K562 (cell line): ENCODE measurements around the gene CELA3B. TPM values are rescaled to one million over a fixed set of nuclear protein-coding genes. Genes with fewer than 3 reads are reported as not detected.

Source experiments
- ATF7 ChIP-seq: fragments of 450-650 bp; IDR thresholded peaks from 2 replicates; pipeline ENCODE4 v1.7.1; 2014; ENCODE audit warnings: mild to moderate bottlenecking, moderate library complexity
- ELF1 ChIP-seq: fragments of 200-800 bp; sonication (Bioruptor generic); IDR thresholded peaks from 2 replicates; pipeline ENCODE4 v1.6.1; 2016; ENCODE audit warnings: missing genetic modification characterization, missing compliant biosample characterization
- HOMEZ ChIP-seq: fragments of 250-450 bp; sonication (Bioruptor Pico); IDR thresholded peaks from 2 replicates; pipeline ENCODE4 v1.4.0; 2020; ENCODE audit warnings: mild to moderate bottlenecking, moderate library complexity
- NFATC3 ChIP-seq: fragments of 450-650 bp; IDR thresholded peaks from 2 replicates; pipeline ENCODE4 v1.6.1; 2017; ENCODE audit warnings: mild to moderate bottlenecking
- PPARD ChIP-seq: fragments of 250-450 bp; sonication (Bioruptor Pico); IDR thresholded peaks from 2 replicates; pipeline ENCODE4 v1.8.0; 2022; ENCODE audit warnings: inconsistent platforms, mild to moderate bottlenecking, moderate library complexity
- SETDB1 ChIP-seq: IDR thresholded peaks from one replicate; pipeline ENCODE4 v1.6.1; 2012; ENCODE audit warnings: low read length, control low read depth, inconsistent platforms
- SMARCA5 ChIP-seq: fragments of 450-650 bp; IDR thresholded peaks from 2 replicates; pipeline ENCODE4 v1.6.1; 2016
- TBL1XR1 ChIP-seq, 2 experiments: IDR thresholded peaks; 2 replicates each; pipeline ENCODE4 v1.6.1; 2012; ENCODE audit warnings: improper control_type of control experiment in 2 of 2, low read length in 2 of 2, mild to moderate bottlenecking in 1 of 2
- THRAP3 ChIP-seq: fragments of 450-650 bp; IDR thresholded peaks from 2 replicates; pipeline ENCODE4 v1.6.1; 2016; ENCODE audit warnings: mild to moderate bottlenecking, inconsistent platforms, borderline replicate concordance
- ZBTB17 ChIP-seq: fragments of 450-650 bp; formaldehyde crosslinking; IDR thresholded peaks from 2 replicates; pipeline ENCODE4 v1.4.0; 2020; ENCODE audit warnings: mild to moderate bottlenecking
- ZNF668 ChIP-seq: fragments of 250-450 bp; sonication (Bioruptor Pico); IDR thresholded peaks from 2 replicates; pipeline ENCODE4 v1.8.0; 2022; ENCODE audit warnings: mild to moderate bottlenecking, inconsistent platforms
- ZNF717 ChIP-seq: fragments of 250-450 bp; sonication (Bioruptor Pico); IDR thresholded peaks from 2 replicates; pipeline ENCODE4 v1.5.0; 2021
- polyA plus RNA-seq, 8 experiments: library from polyadenylated mRNA; depleted of rRNA in 4 of 8; stranded (reverse) in 5 of 8; unstranded in 3 of 8; fragments of >200 nt; fragmentation: Nextera tagmentation in 2 of 8; fragmentation: Illumina TruSeq in 1 of 8; extraction: Ambion mirVana in 2 of 8; extraction: Trizol in 1 of 8; gene quantifications; 2 replicates each; pipeline versions ENCODE4 v1.2.1 to v1.2.3, GENCODE V29; 2011 to 2014; ENCODE audit warnings: inconsistent platforms in 1 of 8, missing spikeins in 1 of 8
- total RNA-seq, 7 experiments: library from RNA; depleted of rRNA in 6 of 7; stranded (reverse); fragments of >200 nt in 6 of 7; fragmentation: Illumina TruSeq in 2 of 7; extraction: Trizol in 2 of 7; gene quantifications; 2 replicates each; pipeline versions ENCODE4 v1.2.1 to v1.2.3, GENCODE V29; 2011 to 2021; ENCODE audit warnings: low replicate concordance in 1 of 7
- TF ChIP-seq, protein P1 (sequence below): sonication (generic); formaldehyde crosslinking; IDR thresholded peaks from 2 replicates; pipeline ENCODE4 v1.9.0; 2022; ENCODE audit warnings: mild to moderate bottlenecking, missing genetic modification reagents
- TF ChIP-seq, protein P2 (sequence below): conservative IDR thresholded peaks from 2 replicates; pipeline ENCODE4 v1.6.1; 2011; ENCODE audit warnings: low read depth, mild to moderate bottlenecking, low read length; ENCODE audit not compliant: control insufficient read depth

The CELA3B gene
- total and polyA plus RNA-seq, 9 of the 15 experiments (the other 6 are each of a cell fraction or from before 2014, with no cell fraction given): 3.1 TPM; not detected in 8

- TF ChIP-seq NFATC3: no peak
- TF ChIP-seq, protein P1, sequence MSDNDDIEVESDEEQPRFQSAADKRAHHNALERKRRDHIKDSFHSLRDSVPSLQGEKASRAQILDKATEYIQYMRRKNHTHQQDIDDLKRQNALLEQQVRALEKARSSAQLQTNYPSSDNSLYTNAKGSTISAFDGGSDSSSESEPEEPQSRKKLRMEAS (CRISPR knock-in tag): 0 out of 2 replicates have a peak, but pooled peaks have one; percentile 30
- peak; percentile 82 for TF ChIP-seq ELF1
- TF ChIP-seq, protein P2, sequence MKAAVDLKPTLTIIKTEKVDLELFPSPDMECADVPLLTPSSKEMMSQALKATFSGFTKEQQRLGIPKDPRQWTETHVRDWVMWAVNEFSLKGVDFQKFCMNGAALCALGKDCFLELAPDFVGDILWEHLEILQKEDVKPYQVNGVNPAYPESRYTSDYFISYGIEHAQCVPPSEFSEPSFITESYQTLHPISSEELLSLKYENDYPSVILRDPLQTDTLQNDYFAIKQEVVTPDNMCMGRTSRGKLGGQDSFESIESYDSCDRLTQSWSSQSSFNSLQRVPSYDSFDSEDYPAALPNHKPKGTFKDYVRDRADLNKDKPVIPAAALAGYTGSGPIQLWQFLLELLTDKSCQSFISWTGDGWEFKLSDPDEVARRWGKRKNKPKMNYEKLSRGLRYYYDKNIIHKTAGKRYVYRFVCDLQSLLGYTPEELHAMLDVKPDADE: no peak
- no peak for TF ChIP-seq PPARD (CRISPR knock-in tag)
- TF ChIP-seq ATF7: peak; percentile 80
- peak in 1 of 2 experiments; percentile 86; a peak in 2 of 4 replicates for TF ChIP-seq TBL1XR1 (IDR thresholded peaks at IDR 0.05; ENCODE audit: low read length in 2 of 2)
- no peak for TF ChIP-seq SETDB1
- TF ChIP-seq SMARCA5: peak; percentile 74
- no peak for TF ChIP-seq ZNF717 (CRISPR knock-in tag)
- TF ChIP-seq ZBTB17 (CRISPR knock-in tag): peak; percentile 69; the same call in 1 of the 2 replicates
- TF ChIP-seq ZNF668 (CRISPR knock-in tag): no peak
- TF ChIP-seq HOMEZ (CRISPR knock-in tag): no peak
- TF ChIP-seq THRAP3: no peak
Measured at GRCh38 chr1:22018583-22019559, 42.0 kb downstream of the CELA3B start (continued).
